Uterus (tissue), 4 donors: ENCODE measurements around the gene AIFM2. TPM values are rescaled to one million over a fixed set of nuclear protein-coding genes. Genes with fewer than 3 reads are reported as not detected.

Experiments
- DNase-seq, 2 donors: peaks; one replicate each; pipeline ENCODE4 v3.0.0-alpha.2; 2019 to 2020
- H3K27ac ChIP-seq, 2 donors: fragments of 200-600 bp; sonication (generic); 1 replicate in 1 of 2; 2 replicates in 1 of 2; pipeline ENCODE4 v1.5.1; 2016 to 2018
- H3K27me3 ChIP-seq, 2 donors: fragments of 200-600 bp; sonication (generic); one replicate each; pipeline ENCODE4 v1.5.1; 2018 to 2019; ENCODE audit warnings: control low read depth in 1 of 2
- H3K36me3 ChIP-seq, 2 donors: fragments of 200-600 bp; sonication (generic); one replicate each; pipeline ENCODE4 v1.5.1; 2019; ENCODE audit warnings: control low read depth in 1 of 2
- H3K4me1 ChIP-seq, 2 donors: fragments of 200-600 bp; sonication (generic); one replicate each; pipeline ENCODE4 v1.5.1; 2018 to 2019; ENCODE audit warnings: control low read depth in 1 of 2
- H3K4me3 ChIP-seq, 2 donors: fragments of 200-600 bp; sonication (generic); 1 replicate in 1 of 2; 2 replicates in 1 of 2; pipeline ENCODE4 v1.5.1; 2018 to 2019; ENCODE audit warnings: mild to moderate bottlenecking in 1 of 2
- H3K9me3 ChIP-seq, 2 donors: fragments of 200-600 bp; sonication (generic); one replicate each; pipeline ENCODE4 v1.5.1; 2019; ENCODE audit warnings: control low read depth in 1 of 2
- CTCF ChIP-seq, 4 experiments: fragments of 200-600 bp in 2 of 4; fragments of 450-650 bp in 2 of 4; sonication (generic) in 2 of 4; IDR thresholded peaks; one replicate each; pipeline ENCODE4 v1.5.1; 2016 to 2019; ENCODE audit warnings: antibody characterized with exemption in 4 of 4, mild to moderate bottlenecking in 2 of 4, moderate library complexity in 1 of 4
- POLR2A ChIP-seq, 2 donors: fragments of 450-650 bp; IDR thresholded peaks; one replicate each; pipeline ENCODE4 v1.6.1; 2016; ENCODE audit warnings: antibody characterized with exemption in 2 of 2, mild to moderate bottlenecking in 1 of 2, moderate library complexity in 1 of 2
- intact Hi-C: fragments of 100-400 bp; cut with DNase I; formaldehyde crosslinking; loops from one replicate; pipeline ENCODE4 v1.15.1; 2023; ENCODE audit warnings: low total_unique reads
- total RNA-seq, 4 donors: library from RNA; depleted of rRNA in 3 of 4; stranded (reverse); fragments of >200 nt in 3 of 4; gene quantifications; one replicate each; pipeline versions ENCODE4 v1.1.0 to v1.2.4, GENCODE V29; 2014 to 2023
- donor health status: DM: yes; HTN: yes; CAD: no.

The AIFM2 gene
- total RNA-seq, 4 donors from 2014 or later = 3.5 to 14.0 (median 8.5) TPM

DNA sequence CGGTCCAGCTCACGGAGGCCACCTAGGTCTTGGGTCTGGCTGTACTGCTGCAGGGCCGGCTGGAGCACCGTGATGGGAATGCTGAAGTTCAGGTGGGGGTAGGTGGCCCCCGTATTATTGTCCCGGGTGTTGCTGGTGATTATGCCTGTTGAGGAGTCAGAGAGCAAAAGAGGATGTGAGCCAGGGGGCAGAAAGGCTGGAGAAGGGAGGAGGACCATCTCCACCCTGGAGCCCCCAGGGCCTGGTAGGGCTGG, 7.3 kb upstream of the AIFM2 start:
- no peaks in the 10 kb centered on the region for H3K4me1 ChIP-seq
- no peak overlapping the region for H3K27ac ChIP-seq
- no peaks in the 10 kb centered on the region for H3K27me3 ChIP-seq
- intact Hi-C loops = no loop called here
- no peaks in the 10 kb centered on the region for H3K9me3 ChIP-seq
- no peak overlapping the region for H3K4me3 ChIP-seq
- TF ChIP-seq CTCF (IDR thresholded peaks at IDR 0.05) (no peak), POLR2A (IDR thresholded peaks at IDR 0.05) (no peak)
- no peaks in the 10 kb centered on the region for H3K36me3 ChIP-seq
- no peak for DNase-seq

GRCh38 chr10:70139151-70139996, 6.7 kb upstream of the AIFM2 start:
- no peaks in the 10 kb centered on the region for H3K9me3 ChIP-seq
- TF ChIP-seq CTCF (IDR thresholded peaks at IDR 0.05) = no peak
- no peak for TF ChIP-seq POLR2A (IDR thresholded peaks at IDR 0.05)
- DNase-seq = no peak
- H3K4me1 ChIP-seq = no peaks in the 10 kb centered on the region
- H3K4me3 ChIP-seq = no peak overlapping the region
- no peak overlapping the region for H3K27ac ChIP-seq
- H3K36me3 ChIP-seq = no peaks in the 10 kb centered on the region
- intact Hi-C loops = no loop called here
- no peaks in the 10 kb centered on the region for H3K27me3 ChIP-seq

DNA sequence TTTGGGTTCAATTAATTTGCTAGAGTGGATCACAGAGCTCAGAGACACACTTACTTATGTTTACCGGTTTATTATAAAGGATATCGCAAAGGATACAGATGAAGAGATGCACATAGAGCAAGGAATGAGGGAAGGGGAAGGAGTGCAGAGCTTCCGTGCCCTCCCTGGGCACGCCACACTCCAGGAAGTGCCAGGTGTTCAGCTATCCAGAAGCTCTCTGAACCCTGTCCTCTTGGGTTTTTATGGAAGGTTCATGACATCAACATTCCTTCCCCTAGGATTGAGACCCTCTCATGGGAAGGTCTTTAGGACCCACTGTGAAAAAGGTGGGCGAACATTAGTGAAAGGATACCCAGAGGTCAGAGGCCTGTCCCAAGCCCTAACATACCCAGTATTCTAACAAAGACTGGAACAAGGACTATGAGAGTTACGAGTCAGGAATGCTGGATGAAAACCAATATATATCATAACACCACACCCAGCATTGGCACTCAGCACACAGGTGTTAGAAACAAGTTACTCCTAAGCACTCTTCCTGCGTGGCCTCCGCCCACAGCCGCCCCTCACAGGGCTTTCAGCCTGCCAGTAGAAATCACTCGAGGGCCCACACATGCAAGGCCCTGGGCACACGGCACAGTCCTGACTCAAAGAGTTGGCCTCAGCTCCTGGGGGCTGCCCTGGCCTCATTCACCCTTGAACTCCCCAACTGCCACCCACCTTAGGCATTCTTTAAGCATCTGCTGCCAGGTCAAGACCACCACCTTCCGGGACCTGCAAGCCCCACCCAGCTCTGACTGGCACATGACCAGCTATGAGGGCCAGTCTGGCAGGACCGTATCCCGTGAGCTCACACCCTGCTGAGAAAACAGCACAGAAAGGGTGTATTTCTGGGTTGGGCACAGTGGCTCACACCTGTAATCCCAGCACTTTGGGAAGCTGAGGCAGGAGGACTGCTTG, 5.6 kb upstream of the AIFM2 start:
- no peak overlapping the region for H3K4me3 ChIP-seq
- TF ChIP-seq POLR2A (IDR thresholded peaks at IDR 0.05) = no peak
- no peaks in the 10 kb centered on the region for H3K27me3 ChIP-seq
- intact Hi-C loops = no loop called here
- H3K36me3 ChIP-seq = no peaks in the 10 kb centered on the region
- peaks cover 0 to 3% of the 10 kb centered on the region in 2 donors for H3K4me1 ChIP-seq
- no peaks in the 10 kb centered on the region for H3K9me3 ChIP-seq
- peak in 1 of 2 donors; percentile 10 for DNase-seq
- H3K27ac ChIP-seq = no peak overlapping the region

DNA sequence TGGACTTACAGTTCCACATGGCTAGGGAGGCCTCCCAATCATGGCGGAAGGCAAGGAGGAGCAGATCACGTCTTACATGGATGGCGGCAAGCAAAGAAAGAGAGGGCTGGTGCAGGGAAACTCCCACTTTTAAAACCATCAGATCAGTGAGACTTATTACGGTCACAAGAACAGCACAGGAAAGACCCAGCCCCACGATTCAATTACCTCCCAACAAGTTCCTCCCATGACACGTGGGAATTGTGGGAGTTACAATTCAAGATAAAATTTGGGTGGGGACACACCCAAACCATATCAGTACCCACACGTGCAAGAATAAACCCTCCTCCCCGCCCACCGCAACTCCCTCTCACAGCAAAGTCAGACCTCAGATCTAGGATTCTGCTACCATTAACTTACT, 4.5 kb upstream of the AIFM2 start:
- H3K9me3 ChIP-seq = no peaks in the 10 kb centered on the region
- DNase-seq = peak in 1 of 2 donors; percentile 2
- no peak overlapping the region for H3K27ac ChIP-seq
- no peak for TF ChIP-seq POLR2A (IDR thresholded peaks at IDR 0.05)
- TF ChIP-seq CTCF (IDR thresholded peaks at IDR 0.05) = no peak
- no peaks in the 10 kb centered on the region for H3K27me3 ChIP-seq
- intact Hi-C loops = no loop called here
- no peak overlapping the region for H3K4me3 ChIP-seq
- peaks cover 0 to 5% of the 10 kb centered on the region in 2 donors for H3K4me1 ChIP-seq
- no peaks in the 10 kb centered on the region for H3K36me3 ChIP-seq

GRCh38 chr10:70135684-70136083, 3.1 kb upstream of the AIFM2 start:
- no peaks in the 10 kb centered on the region for H3K27me3 ChIP-seq
- no peak for TF ChIP-seq POLR2A (IDR thresholded peaks at IDR 0.05)
- H3K27ac ChIP-seq = no peak overlapping the region
- no peaks in the 10 kb centered on the region for H3K9me3 ChIP-seq
- no peaks in the 10 kb centered on the region for H3K36me3 ChIP-seq
- H3K4me3 ChIP-seq = no peak overlapping the region
- DNase-seq = peak in 1 of 2 donors; percentile 5
- H3K4me1 ChIP-seq = peaks cover 0 to 5% of the 10 kb centered on the region in 2 donors
- intact Hi-C loops = no loop called here

- no peak for TF ChIP-seq CTCF (IDR thresholded peaks at IDR 0.05)
- TF ChIP-seq POLR2A (IDR thresholded peaks at IDR 0.05) = no peak
- DNase-seq = peak in 1 of 2 donors; percentile 3
- Histone ChIP-seq H3K27ac (no peak overlapping the region), H3K4me3 (no peak overlapping the region), H3K4me1 (peaks cover 0 to 5% of the 10 kb centered on the region in 2 donors), H3K27me3 (no peaks in the 10 kb centered on the region), H3K9me3 (no peaks in the 10 kb centered on the region), H3K36me3 (no peaks in the 10 kb centered on the region)
- intact Hi-C loops = no loop called here
Measured at GRCh38 chr10:70135046-70135445, 2.4 kb upstream of the AIFM2 start.
